Lower leg skin (tissue), 3 donors: ENCODE results near the gene OFD1.

ENCODE experiments used
- POLR2A ChIP-seq, 2 donors: fragments of 450-650 bp; IDR thresholded peaks; one replicate each; pipeline ENCODE4 v1.6.1; 2016 to 2017; ENCODE audit warnings: antibody characterized with exemption in 2 of 2, mild to moderate bottlenecking in 1 of 2, moderate library complexity in 1 of 2
- TF ChIP-seq, protein P1 (sequence below), 3 donors: fragments of 450-650 bp; IDR thresholded peaks; one replicate each; pipeline ENCODE4 v1.5.1; 2016; ENCODE audit warnings: antibody characterized with exemption in 3 of 3, mild to moderate bottlenecking in 3 of 3, moderate library complexity in 2 of 3

DNA sequence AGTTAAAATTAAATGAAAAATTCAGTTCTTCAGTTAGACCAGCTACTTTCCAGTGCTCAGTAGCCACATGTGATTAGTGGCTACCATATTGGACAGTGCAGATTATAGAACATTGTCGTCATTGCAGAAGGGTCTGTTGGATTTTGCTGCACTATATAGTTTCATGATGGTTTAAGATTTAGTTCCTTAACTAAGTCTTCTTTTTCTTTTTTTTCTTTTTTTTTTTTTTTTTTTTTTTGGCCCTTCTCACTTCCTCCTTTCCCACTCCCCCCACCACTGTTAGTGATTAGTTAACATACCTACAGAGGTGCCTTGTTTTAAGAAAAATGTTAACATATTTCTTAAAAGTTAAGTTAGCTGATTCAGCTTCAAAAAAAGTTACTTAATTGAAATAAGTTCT, 36.6 kb upstream of the OFD1 start:
- TF ChIP-seq, protein P1, sequence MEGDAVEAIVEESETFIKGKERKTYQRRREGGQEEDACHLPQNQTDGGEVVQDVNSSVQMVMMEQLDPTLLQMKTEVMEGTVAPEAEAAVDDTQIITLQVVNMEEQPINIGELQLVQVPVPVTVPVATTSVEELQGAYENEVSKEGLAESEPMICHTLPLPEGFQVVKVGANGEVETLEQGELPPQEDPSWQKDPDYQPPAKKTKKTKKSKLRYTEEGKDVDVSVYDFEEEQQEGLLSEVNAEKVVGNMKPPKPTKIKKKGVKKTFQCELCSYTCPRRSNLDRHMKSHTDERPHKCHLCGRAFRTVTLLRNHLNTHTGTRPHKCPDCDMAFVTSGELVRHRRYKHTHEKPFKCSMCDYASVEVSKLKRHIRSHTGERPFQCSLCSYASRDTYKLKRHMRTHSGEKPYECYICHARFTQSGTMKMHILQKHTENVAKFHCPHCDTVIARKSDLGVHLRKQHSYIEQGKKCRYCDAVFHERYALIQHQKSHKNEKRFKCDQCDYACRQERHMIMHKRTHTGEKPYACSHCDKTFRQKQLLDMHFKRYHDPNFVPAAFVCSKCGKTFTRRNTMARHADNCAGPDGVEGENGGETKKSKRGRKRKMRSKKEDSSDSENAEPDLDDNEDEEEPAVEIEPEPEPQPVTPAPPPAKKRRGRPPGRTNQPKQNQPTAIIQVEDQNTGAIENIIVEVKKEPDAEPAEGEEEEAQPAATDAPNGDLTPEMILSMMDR (IDR thresholded peaks at IDR 0.05): no peak
- no peak for TF ChIP-seq POLR2A (IDR thresholded peaks at IDR 0.05)
